NT2/D1 (cell line): ENCODE data around the gene CTAG1A.

Experiments
- DNase-seq: peaks from one replicate; pipeline ENCODE4 v3.0.0-alpha.2; 2011; ENCODE audit warnings: low read depth, low spot score
- H3K27me3 ChIP-seq: 2 replicates; pipeline ENCODE4 v1.6.0; 2011; ENCODE audit warnings: mild to moderate bottlenecking; ENCODE audit not compliant: insufficient read length, insufficient read depth
- H3K36me3 ChIP-seq: 2 replicates; pipeline ENCODE4 v1.6.1; 2011; ENCODE audit warnings: mild to moderate bottlenecking, low read length, mixed read lengths; ENCODE audit not compliant: insufficient read depth, insufficient read length
- H3K4me1 ChIP-seq: 2 replicates; pipeline ENCODE4 v1.5.1; 2011; ENCODE audit not compliant: insufficient read depth, insufficient read length
- H3K4me3 ChIP-seq: 2 replicates; pipeline ENCODE4 v1.5.1; 2011; ENCODE audit warnings: low read depth; ENCODE audit not compliant: insufficient read length
- H3K9ac ChIP-seq: 2 replicates; pipeline ENCODE4 v1.6.0; 2011; ENCODE audit warnings: low read depth; ENCODE audit not compliant: insufficient read length
- H3K9me3 ChIP-seq: 2 replicates; pipeline ENCODE4 v1.5.1; 2011; ENCODE audit warnings: mild to moderate bottlenecking, low read length; ENCODE audit not compliant: insufficient read depth
- SUZ12 ChIP-seq: IDR thresholded peaks from 2 replicates; pipeline ENCODE4 v1.6.1; 2011; ENCODE audit not compliant: insufficient read length, insufficient read depth; ENCODE audit errors: extremely low read depth
- YY1 ChIP-seq: IDR thresholded peaks from 2 replicates; pipeline ENCODE4 v1.6.1; 2011; ENCODE audit not compliant: insufficient read length, insufficient read depth
- ZNF274 ChIP-seq: IDR thresholded peaks from 2 replicates; pipeline ENCODE4 v1.6.1; 2011; ENCODE audit warnings: mild to moderate bottlenecking, low read depth, low read length

CTAG1A gene

GRCh38 chrX:154593201-154593600, 8.3 kb downstream of the CTAG1A start:
- Histone ChIP-seq H3K9ac (no peak overlapping the region), H3K4me1 (no peaks in the 10 kb centered on the region), H3K4me3 (no peak overlapping the region), H3K36me3 (no peaks in the 10 kb centered on the region), H3K27me3 (no peaks in the 10 kb centered on the region), H3K9me3 (peaks cover 19% of the 10 kb centered on the region; the same call in 1 of the 2 replicates)
- TF ChIP-seq SUZ12 = no peak
- no peak for DNase-seq

DNA sequence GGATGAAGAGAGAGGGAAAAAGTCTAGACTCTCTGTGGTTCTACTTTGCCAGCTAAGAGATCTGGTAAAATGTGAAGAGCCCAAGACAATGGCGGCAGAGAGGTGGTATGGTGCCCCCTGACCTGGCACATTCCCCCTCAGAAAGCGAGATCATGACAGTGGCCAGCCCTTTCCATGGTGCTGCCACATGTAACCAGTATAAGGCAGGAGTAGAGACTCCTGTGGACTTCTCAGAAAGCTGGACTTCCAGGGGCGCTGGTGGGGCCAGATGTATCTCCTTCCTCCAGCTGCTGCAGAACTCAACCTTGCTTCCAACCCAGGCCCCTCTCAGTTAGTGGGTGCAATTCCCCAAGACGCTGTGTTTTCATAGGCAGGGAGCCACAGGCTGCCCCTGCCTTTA, 9.6 kb downstream of the CTAG1A start:
- H3K9me3 ChIP-seq = peaks cover 19% of the 10 kb centered on the region; the same call in 1 of the 2 replicates
- H3K4me1 ChIP-seq = no peaks in the 10 kb centered on the region

DNA sequence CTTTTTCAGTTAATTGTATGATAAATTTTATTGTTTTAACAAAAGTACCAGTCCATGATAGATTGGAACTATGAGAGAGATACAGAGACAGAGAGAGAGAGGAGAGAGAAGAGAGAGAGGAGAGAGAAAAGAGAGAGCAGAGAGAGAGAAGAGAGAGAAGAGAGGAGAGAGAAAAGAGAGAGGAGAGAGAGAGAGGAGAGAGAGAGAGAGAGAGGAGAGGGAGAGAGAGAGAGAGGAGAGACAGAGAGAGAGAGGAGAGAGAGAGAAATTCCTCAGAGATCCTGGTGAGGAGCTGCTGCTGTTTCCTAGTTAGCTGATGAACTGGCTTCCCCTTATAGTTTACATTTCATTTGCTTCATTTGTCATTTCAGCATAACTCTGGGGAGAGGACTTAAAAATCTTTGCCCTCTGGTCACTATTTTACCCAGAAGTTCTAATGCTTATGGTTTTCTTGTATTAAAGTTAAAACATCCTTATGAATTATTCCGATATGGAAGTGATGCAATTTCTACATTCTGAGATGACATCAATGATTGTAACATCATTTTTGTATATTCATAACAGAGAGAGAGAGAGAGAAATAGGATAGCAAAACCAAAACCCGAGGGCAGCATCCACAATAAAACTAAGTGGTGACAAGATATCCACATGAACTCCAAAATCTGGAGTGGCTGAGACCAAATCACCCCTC, 10.8 kb downstream of the CTAG1A start:
- Histone ChIP-seq H3K4me1 (no peaks in the 10 kb centered on the region), H3K9me3 (peaks cover 19% of the 10 kb centered on the region; the same call in 1 of the 2 replicates), H3K36me3 (no peaks in the 10 kb centered on the region), H3K4me3 (no peak overlapping the region), H3K9ac (no peak overlapping the region), H3K27me3 (no peaks in the 10 kb centered on the region)
- DNase-seq = no peak
- TF ChIP-seq YY1 (no peak), SUZ12 (no peak), ZNF274 (no peak)

More for the DNA sequence above, 9.6 kb downstream of the CTAG1A start:
- DNase-seq = no peak
- TF ChIP-seq YY1 = no peak
- TF ChIP-seq SUZ12 = no peak
- TF ChIP-seq ZNF274 = no peak
- Histone ChIP-seq H3K27me3 (no peaks in the 10 kb centered on the region), H3K9ac (no peak overlapping the region), H3K36me3 (no peaks in the 10 kb centered on the region), H3K4me3 (no peak overlapping the region)

GRCh38 chrX:154596290-154596929, 11.5 kb downstream of the CTAG1A start:
- TF ChIP-seq SUZ12 (no peak), YY1 (no peak), ZNF274 (no peak)
- no peaks in the 10 kb centered on the region for H3K36me3 ChIP-seq
- peak; percentile 64 for DNase-seq
- H3K27me3 ChIP-seq = no peaks in the 10 kb centered on the region
- H3K9ac ChIP-seq = no peak overlapping the region
- H3K4me3 ChIP-seq = no peak overlapping the region
- H3K4me1 ChIP-seq = no peaks in the 10 kb centered on the region
- peaks cover 19% of the 10 kb centered on the region; the same call in 1 of the 2 replicates for H3K9me3 ChIP-seq

GRCh38 chrX:154597221-154597620, 12.3 kb downstream of the CTAG1A start:
- H3K9me3 ChIP-seq = peaks cover 19% of the 10 kb centered on the region; the same call in 1 of the 2 replicates
- H3K4me1 ChIP-seq = no peaks in the 10 kb centered on the region
- H3K27me3 ChIP-seq = no peaks in the 10 kb centered on the region
- no peak overlapping the region for H3K9ac ChIP-seq
- H3K36me3 ChIP-seq = no peaks in the 10 kb centered on the region
- no peak overlapping the region for H3K4me3 ChIP-seq
- DNase-seq = no peak
- TF ChIP-seq ZNF274 (no peak), SUZ12 (no peak), YY1 (no peak)

GRCh38 chrX:154598656-154599055, 13.7 kb downstream of the CTAG1A start:
- no peaks in the 10 kb centered on the region for H3K4me1 ChIP-seq

GRCh38 chrX:154599531-154599930, 14.6 kb downstream of the CTAG1A start:
- H3K9ac ChIP-seq = no peak overlapping the region
- H3K4me3 ChIP-seq = no peak overlapping the region
- no peaks in the 10 kb centered on the region for H3K4me1 ChIP-seq
- H3K36me3 ChIP-seq = no peaks in the 10 kb centered on the region
- no peak for DNase-seq
- TF ChIP-seq ZNF274 = no peak
- no peak for TF ChIP-seq SUZ12
- TF ChIP-seq YY1 = no peak
- no peaks in the 10 kb centered on the region for H3K27me3 ChIP-seq
- H3K9me3 ChIP-seq = peaks cover 16% of the 10 kb centered on the region; the same call in 1 of the 2 replicates

More at GRCh38 chrX:154598656-154599055, 13.7 kb downstream of the CTAG1A start:
- DNase-seq = no peak
- no peaks in the 10 kb centered on the region for H3K27me3 ChIP-seq
- H3K9ac ChIP-seq = no peak overlapping the region
- H3K9me3 ChIP-seq = peaks cover 19% of the 10 kb centered on the region; the same call in 1 of the 2 replicates
- no peaks in the 10 kb centered on the region for H3K36me3 ChIP-seq
- no peak for TF ChIP-seq SUZ12
- no peak for TF ChIP-seq YY1
- no peak for TF ChIP-seq ZNF274
- no peak overlapping the region for H3K4me3 ChIP-seq
